HepG2 (cell line): Measurements from ENCODE around the gene SPACA4. TPM values are rescaled to one million over a fixed set of nuclear protein-coding genes. Genes with fewer than 3 reads are reported as not detected.

Experiments
- BRD4 ChIP-seq: sonication (generic); formaldehyde crosslinking; IDR thresholded peaks from 2 replicates; pipeline ENCODE4 v1.4.0; 2020; ENCODE audit warnings: missing genetic modification reagents
- ERF ChIP-seq: IDR thresholded peaks from 2 replicates; pipeline ENCODE4 v1.6.1; 2018; ENCODE audit warnings: missing biosample characterization, missing genetic modification reagents
- MIER3 ChIP-seq: IDR thresholded peaks from 2 replicates; pipeline ENCODE4 v1.6.1; 2016; ENCODE audit warnings: missing compliant biosample characterization, borderline replicate concordance
- NFATC3 ChIP-seq: sonication (generic); formaldehyde crosslinking; IDR thresholded peaks from 2 replicates; pipeline ENCODE4 v1.5.1; 2020; ENCODE audit warnings: mild to moderate bottlenecking, missing genetic modification reagents
- NR1H2 ChIP-seq: sonication (generic); formaldehyde crosslinking; IDR thresholded peaks from 2 replicates; pipeline ENCODE4 v1.8.1; 2022; ENCODE audit warnings: low read depth, missing genetic modification reagents, borderline replicate concordance
- PHF21A ChIP-seq: sonication (generic); formaldehyde crosslinking; IDR thresholded peaks from 2 replicates; pipeline ENCODE4 v1.5.0; 2020; ENCODE audit warnings: mild to moderate bottlenecking, missing genetic modification reagents
- SATB2 ChIP-seq: sonication (generic); formaldehyde crosslinking; IDR thresholded peaks from 2 replicates; pipeline ENCODE4 v1.5.0; 2020; ENCODE audit warnings: missing genetic modification reagents
- SOX5 ChIP-seq: IDR thresholded peaks from 2 replicates; pipeline ENCODE4 v1.6.1; 2016; ENCODE audit warnings: borderline replicate concordance
- ZNF138 ChIP-seq: sonication (generic); formaldehyde crosslinking; IDR thresholded peaks from 2 replicates; pipeline ENCODE4 v1.5.0; 2020; ENCODE audit warnings: mild to moderate bottlenecking, low read depth, missing genetic modification reagents
- ZNF614 ChIP-seq: IDR thresholded peaks from 2 replicates; pipeline ENCODE4 v1.6.1; 2018; ENCODE audit warnings: missing biosample characterization, missing genetic modification reagents, inconsistent platforms, borderline replicate concordance
- polyA plus RNA-seq, 8 experiments: library from polyadenylated mRNA; depleted of rRNA in 3 of 8; stranded (reverse) in 7 of 8; unstranded in 1 of 8; fragments of >200 nt; fragmentation: Illumina TruSeq in 4 of 8; extraction: Trizol in 4 of 8; gene quantifications; 2 replicates each; pipeline versions ENCODE4 v1.2.1 to v1.2.3, GENCODE V29; 2011 to 2016; ENCODE audit warnings: low read depth in 4 of 8, missing spikeins in 1 of 8, mixed read lengths in 1 of 8; ENCODE audit not compliant: insufficient read depth in 1 of 8
- total RNA-seq, 5 experiments: library from RNA; depleted of rRNA; stranded (reverse); fragments of >200 nt; fragmentation: Illumina TruSeq; extraction: Trizol; gene quantifications; 2 replicates each; pipeline ENCODE4 v1.2.3, GENCODE V29; 2016; ENCODE audit warnings: low read depth in 1 of 5
- TF ChIP-seq, protein P1 (sequence below): sonication (generic); formaldehyde crosslinking; IDR thresholded peaks from 2 replicates; pipeline ENCODE4 v1.5.0; 2020; ENCODE audit warnings: mild to moderate bottlenecking, missing genetic modification reagents
- TF ChIP-seq, protein P2 (sequence below): fragments of 450-650 bp; IDR thresholded peaks from 2 replicates; pipeline ENCODE4 v1.6.1; 2016
- TF ChIP-seq, protein P3 (sequence below): sonication (generic); formaldehyde crosslinking; IDR thresholded peaks from 2 replicates; pipeline ENCODE4 v1.4.0; 2020; ENCODE audit warnings: low read depth, missing genetic modification reagents
- TF ChIP-seq, protein P4 (sequence below): sonication (generic); formaldehyde crosslinking; IDR thresholded peaks from 2 replicates; pipeline ENCODE4 v1.5.0; 2020; ENCODE audit warnings: mild to moderate bottlenecking, missing genetic modification reagents, borderline replicate concordance
- TF ChIP-seq, protein P5 (sequence below): sonication (generic); formaldehyde crosslinking; IDR thresholded peaks from 2 replicates; pipeline ENCODE4 v1.8.1; 2023; ENCODE audit warnings: mild to moderate bottlenecking, moderate library complexity, missing genetic modification reagents

The SPACA4 gene
- total and polyA plus RNA-seq, 2 of the 13 experiments (the other 11 are each of a cell fraction or from before 2014, with no cell fraction given) = not detected

DNA sequence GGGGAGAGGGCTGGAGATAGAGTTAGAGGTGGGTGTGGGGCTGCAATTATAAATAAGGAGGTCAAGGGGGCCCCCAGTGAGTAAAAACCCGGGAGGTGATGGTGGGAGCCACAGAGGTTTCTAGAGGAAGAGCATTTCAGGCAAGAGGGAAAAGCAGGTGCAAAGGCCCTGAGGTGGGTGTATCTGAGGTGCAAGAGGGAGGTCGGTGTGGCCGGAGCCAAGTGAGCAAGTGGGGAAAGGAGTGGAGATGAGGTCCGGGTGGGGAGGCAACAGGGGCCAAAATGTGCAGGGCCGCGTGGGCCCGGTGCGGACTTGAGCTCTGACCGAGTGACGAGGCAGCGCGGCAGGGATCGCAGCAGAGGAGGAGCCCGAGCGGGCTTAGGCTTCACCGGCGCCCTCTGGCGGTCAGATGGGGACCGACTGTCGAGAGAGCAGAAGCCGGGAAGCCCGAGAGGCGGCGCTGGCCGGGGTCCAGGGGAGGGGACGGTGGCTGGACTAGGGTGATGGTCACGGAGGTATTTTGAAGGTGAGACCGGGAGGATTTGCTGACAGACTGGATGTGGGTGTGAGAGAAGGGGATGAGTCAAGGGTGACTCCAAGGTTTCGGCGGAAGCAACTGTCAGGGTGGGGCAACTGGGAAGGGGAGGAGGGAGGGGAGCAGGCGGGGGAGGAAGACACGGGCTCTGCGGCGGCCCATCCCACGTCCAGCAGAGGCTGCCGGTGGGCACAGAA lies 17.7 kb upstream of the SPACA4 start (continued):
- TF ChIP-seq ZNF138 (no peak), PHF21A (CRISPR knock-in tag) (no peak), MIER3 (CRISPR knock-in tag) (no peak), NR1H2 (CRISPR knock-in tag) (no peak), ZNF614 (CRISPR knock-in tag) (0 out of 2 replicates have a peak, but pooled peaks have one; percentile 37), SOX5 (CRISPR knock-in tag) (peak; percentile 11; the same call in 1 of the 2 replicates), ERF (CRISPR knock-in tag) (no peak; the same call in 1 of the 2 replicates), NFATC3 (CRISPR knock-in tag) (no peak), BRD4 (CRISPR knock-in tag) (no peak), SATB2 (CRISPR knock-in tag) (no peak)
- TF ChIP-seq, protein P1, sequence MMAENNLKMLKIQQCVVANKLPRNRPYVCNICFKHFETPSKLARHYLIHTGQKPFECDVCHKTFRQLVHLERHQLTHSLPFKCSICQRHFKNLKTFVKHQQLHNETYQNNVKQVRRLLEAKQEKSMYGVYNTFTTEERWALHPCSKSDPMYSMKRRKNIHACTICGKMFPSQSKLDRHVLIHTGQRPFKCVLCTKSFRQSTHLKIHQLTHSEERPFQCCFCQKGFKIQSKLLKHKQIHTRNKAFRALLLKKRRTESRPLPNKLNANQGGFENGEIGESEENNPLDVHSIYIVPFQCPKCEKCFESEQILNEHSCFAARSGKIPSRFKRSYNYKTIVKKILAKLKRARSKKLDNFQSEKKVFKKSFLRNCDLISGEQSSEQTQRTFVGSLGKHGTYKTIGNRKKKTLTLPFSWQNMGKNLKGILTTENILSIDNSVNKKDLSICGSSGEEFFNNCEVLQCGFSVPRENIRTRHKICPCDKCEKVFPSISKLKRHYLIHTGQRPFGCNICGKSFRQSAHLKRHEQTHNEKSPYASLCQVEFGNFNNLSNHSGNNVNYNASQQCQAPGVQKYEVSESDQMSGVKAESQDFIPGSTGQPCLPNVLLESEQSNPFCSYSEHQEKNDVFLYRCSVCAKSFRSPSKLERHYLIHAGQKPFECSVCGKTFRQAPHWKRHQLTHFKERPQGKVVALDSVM = 0 out of 2 replicates have a peak, but pooled peaks have one; percentile 11
- TF ChIP-seq, protein P2, sequence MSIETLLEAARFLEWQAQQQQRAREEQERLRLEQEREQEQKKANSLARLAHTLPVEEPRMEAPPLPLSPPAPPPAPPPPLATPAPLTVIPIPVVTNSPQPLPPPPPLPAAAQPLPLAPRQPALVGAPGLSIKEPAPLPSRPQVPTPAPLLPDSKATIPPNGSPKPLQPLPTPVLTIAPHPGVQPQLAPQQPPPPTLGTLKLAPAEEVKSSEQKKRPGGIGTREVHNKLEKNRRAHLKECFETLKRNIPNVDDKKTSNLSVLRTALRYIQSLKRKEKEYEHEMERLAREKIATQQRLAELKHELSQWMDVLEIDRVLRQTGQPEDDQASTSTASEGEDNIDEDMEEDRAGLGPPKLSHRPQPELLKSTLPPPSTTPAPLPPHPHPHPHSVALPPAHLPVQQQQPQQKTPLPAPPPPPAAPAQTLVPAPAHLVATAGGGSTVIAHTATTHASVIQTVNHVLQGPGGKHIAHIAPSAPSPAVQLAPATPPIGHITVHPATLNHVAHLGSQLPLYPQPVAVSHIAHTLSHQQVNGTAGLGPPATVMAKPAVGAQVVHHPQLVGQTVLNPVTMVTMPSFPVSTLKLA = no peak
- TF ChIP-seq, protein P3, sequence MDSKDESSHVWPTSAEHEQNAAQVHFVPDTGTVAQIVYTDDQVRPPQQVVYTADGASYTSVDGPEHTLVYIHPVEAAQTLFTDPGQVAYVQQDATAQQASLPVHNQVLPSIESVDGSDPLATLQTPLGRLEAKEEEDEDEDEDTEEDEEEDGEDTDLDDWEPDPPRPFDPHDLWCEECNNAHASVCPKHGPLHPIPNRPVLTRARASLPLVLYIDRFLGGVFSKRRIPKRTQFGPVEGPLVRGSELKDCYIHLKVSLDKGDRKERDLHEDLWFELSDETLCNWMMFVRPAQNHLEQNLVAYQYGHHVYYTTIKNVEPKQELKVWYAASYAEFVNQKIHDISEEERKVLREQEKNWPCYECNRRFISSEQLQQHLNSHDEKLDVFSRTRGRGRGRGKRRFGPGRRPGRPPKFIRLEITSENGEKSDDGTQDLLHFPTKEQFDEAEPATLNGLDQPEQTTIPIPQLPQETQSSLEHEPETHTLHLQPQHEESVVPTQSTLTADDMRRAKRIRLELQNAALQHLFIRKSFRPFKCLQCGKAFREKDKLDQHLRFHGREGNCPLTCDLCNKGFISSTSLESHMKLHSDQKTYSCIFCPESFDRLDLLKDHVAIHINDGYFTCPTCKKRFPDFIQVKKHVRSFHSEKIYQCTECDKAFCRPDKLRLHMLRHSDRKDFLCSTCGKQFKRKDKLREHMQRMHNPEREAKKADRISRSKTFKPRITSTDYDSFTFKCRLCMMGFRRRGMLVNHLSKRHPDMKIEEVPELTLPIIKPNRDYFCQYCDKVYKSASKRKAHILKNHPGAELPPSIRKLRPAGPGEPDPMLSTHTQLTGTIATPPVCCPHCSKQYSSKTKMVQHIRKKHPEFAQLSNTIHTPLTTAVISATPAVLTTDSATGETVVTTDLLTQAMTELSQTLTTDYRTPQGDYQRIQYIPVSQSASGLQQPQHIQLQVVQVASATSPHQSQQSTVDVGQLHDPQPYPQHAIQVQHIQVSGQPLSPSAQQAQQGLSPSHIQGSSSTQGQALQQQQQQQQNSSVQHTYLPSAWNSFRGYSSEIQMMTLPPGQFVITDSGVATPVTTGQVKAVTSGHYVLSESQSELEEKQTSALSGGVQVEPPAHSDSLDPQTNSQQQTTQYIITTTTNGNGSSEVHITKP (CRISPR knock-in tag) = no peak
- TF ChIP-seq, protein P4, sequence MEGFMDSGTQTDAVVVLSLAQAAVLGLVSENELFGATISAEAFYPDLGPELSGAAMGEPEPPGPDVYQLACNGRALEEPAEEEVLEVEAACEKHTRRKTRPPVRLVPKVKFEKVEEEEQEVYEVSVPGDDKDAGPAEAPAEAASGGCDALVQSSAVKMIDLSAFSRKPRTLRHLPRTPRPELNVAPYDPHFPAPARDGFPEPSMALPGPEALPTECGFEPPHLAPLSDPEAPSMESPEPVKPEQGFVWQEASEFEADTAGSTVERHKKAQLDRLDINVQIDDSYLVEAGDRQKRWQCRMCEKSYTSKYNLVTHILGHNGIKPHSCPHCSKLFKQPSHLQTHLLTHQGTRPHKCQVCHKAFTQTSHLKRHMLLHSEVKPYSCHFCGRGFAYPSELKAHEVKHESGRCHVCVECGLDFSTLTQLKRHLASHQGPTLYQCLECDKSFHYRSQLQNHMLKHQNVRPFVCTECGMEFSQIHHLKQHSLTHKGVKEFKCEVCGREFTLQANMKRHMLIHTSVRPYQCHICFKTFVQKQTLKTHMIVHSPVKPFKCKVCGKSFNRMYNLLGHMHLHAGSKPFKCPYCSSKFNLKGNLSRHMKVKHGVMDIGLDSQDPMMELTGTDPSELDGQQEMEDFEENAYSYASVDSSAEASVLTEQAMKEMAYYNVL (CRISPR knock-in tag) = no peak
- TF ChIP-seq, protein P5, sequence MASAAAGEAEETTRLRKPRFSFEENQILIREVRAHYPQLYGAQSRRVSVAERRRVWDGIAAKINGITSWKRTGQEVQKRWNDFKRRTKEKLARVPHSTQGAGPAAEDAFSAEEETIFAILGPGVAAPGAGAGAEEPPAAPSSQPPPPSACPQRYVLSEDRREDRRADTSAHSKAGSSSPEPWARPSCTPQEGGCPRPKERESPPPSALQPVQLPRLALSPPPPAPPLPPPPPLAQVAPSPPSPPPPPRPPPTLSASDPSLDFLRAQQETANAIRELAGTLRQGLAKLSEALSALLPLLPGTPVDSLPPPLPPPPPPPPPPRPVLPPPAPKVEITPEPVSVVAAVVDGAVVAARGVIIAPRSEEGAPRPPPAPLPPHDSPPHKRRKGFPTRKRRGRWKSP (CRISPR knock-in tag) = 0 out of 2 replicates have a peak, but pooled peaks have one; percentile 32
